A549 (cell line): Measurements from ENCODE around the gene CLDN14.

ENCODE experiments used
- CBX2 ChIP-seq: fragments of 200-600 bp; sonication (generic); IDR thresholded peaks from 2 replicates; pipeline ENCODE4 v1.6.1; 2016; ENCODE audit warnings: low read depth, mild to moderate bottlenecking, borderline replicate concordance
- NFE2L2 ChIP-seq: fragments of 150-350 bp; conservative IDR thresholded peaks from 2 replicates; pipeline ENCODE4 v1.6.1; 2014; ENCODE audit warnings: low read length
- POLR2A ChIP-seq: IDR thresholded peaks from 2 replicates; pipeline ENCODE4 v1.6.1; 2012; ENCODE audit warnings: mild to moderate bottlenecking, low read length
- TF ChIP-seq, protein P1 (sequence below): fragments of >200 bp; sonication (Bioruptor Twin); formaldehyde crosslinking; IDR thresholded peaks from 3 replicates; pipeline ENCODE4 v1.5.1; 2016
- TF ChIP-seq, protein P2 (sequence below): fragments of 200-600 bp; sonication (generic); IDR thresholded peaks from 2 replicates; pipeline ENCODE4 v1.6.1; 2016; ENCODE audit warnings: antibody characterized with exemption, mild to moderate bottlenecking, moderate library complexity

GRCh38 chr21:36507397-36508018 is 27.6 kb upstream of the CLDN14 start:
- TF ChIP-seq, protein P1, sequence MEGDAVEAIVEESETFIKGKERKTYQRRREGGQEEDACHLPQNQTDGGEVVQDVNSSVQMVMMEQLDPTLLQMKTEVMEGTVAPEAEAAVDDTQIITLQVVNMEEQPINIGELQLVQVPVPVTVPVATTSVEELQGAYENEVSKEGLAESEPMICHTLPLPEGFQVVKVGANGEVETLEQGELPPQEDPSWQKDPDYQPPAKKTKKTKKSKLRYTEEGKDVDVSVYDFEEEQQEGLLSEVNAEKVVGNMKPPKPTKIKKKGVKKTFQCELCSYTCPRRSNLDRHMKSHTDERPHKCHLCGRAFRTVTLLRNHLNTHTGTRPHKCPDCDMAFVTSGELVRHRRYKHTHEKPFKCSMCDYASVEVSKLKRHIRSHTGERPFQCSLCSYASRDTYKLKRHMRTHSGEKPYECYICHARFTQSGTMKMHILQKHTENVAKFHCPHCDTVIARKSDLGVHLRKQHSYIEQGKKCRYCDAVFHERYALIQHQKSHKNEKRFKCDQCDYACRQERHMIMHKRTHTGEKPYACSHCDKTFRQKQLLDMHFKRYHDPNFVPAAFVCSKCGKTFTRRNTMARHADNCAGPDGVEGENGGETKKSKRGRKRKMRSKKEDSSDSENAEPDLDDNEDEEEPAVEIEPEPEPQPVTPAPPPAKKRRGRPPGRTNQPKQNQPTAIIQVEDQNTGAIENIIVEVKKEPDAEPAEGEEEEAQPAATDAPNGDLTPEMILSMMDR = no peak
- TF ChIP-seq POLR2A (no peak), CBX2 (no peak), NFE2L2 (no peak)
- TF ChIP-seq, protein P2, sequence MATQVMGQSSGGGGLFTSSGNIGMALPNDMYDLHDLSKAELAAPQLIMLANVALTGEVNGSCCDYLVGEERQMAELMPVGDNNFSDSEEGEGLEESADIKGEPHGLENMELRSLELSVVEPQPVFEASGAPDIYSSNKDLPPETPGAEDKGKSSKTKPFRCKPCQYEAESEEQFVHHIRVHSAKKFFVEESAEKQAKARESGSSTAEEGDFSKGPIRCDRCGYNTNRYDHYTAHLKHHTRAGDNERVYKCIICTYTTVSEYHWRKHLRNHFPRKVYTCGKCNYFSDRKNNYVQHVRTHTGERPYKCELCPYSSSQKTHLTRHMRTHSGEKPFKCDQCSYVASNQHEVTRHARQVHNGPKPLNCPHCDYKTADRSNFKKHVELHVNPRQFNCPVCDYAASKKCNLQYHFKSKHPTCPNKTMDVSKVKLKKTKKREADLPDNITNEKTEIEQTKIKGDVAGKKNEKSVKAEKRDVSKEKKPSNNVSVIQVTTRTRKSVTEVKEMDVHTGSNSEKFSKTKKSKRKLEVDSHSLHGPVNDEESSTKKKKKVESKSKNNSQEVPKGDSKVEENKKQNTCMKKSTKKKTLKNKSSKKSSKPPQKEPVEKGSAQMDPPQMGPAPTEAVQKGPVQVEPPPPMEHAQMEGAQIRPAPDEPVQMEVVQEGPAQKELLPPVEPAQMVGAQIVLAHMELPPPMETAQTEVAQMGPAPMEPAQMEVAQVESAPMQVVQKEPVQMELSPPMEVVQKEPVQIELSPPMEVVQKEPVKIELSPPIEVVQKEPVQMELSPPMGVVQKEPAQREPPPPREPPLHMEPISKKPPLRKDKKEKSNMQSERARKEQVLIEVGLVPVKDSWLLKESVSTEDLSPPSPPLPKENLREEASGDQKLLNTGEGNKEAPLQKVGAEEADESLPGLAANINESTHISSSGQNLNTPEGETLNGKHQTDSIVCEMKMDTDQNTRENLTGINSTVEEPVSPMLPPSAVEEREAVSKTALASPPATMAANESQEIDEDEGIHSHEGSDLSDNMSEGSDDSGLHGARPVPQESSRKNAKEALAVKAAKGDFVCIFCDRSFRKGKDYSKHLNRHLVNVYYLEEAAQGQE = no peak
